ENCODE data around the gene KCNG3.

DNA sequence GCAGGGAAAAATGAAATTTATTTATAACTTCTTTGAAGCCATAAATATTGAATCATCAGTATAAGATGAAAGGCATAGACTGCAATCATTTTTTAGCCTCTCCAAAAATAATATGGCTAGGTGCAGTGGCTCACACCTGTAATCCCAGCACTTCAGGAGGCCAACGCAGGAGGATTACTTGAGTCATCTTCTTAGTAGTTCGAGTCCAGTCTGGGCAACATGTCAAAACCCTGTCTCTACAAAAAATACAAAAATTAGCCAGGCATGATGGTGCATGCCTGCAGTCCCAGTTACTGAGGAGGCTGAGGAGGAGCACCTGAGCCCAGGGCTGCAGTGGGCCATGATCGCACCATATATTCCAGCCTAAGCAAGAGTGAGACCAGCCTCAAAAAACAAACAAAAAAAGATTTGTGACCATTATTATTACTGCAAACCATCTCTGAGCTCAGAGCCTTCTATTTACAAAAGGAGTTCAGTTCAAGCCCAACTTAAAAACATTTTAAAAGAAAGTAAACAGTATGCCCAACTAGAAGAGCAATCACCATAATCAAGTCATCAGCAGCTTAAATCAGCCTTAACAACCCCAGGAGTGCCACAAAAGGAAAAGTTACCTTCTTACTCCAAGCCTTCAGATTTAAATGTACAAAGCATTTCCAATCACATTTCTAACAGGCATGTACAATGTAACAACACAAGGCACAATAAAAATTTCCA lies 37.5 kb downstream of the KCNG3 start:
- TF ChIP-seq, protein P1, sequence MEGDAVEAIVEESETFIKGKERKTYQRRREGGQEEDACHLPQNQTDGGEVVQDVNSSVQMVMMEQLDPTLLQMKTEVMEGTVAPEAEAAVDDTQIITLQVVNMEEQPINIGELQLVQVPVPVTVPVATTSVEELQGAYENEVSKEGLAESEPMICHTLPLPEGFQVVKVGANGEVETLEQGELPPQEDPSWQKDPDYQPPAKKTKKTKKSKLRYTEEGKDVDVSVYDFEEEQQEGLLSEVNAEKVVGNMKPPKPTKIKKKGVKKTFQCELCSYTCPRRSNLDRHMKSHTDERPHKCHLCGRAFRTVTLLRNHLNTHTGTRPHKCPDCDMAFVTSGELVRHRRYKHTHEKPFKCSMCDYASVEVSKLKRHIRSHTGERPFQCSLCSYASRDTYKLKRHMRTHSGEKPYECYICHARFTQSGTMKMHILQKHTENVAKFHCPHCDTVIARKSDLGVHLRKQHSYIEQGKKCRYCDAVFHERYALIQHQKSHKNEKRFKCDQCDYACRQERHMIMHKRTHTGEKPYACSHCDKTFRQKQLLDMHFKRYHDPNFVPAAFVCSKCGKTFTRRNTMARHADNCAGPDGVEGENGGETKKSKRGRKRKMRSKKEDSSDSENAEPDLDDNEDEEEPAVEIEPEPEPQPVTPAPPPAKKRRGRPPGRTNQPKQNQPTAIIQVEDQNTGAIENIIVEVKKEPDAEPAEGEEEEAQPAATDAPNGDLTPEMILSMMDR (IDR thresholded peaks at IDR 0.05; ENCODE audit: low read depth, low read length, poor library complexity, severe bottlenecking), result no peak
- TF ChIP-seq EZH2phosphoT487 (IDR thresholded peaks at IDR 0.05; ENCODE audit: borderline replicate concordance, low read length), result no peak
